Fibroblast of skin of back (primary cell): ENCODE data around the gene LTBP2.
A peak's percentile ranks its signal among the peaks of the same experiment; 100 is the strongest.
"Not testable (repeated sequence)": the region's sequence is repeated elsewhere in the genome, so short reads cannot be mapped to it uniquely, and the experiment has no call there.

Source experiments
- DNase-seq: peaks from one replicate; pipeline ENCODE4 v3.0.0-alpha.2; 2013

LTBP2 gene

GRCh38 chr14:74476607-74477006, 135.4 kb downstream of the LTBP2 start:
- DNase-seq = no peak

- no peak for DNase-seq
These were observed 135.9 kb downstream of the LTBP2 start for GRCh38 chr14:74476107-74476506.

- peak; percentile 62 for DNase-seq
These were observed 136.4 kb downstream of the LTBP2 start for GRCh38 chr14:74475678-74476077.

- no peak for DNase-seq
These were observed 137.7 kb downstream of the LTBP2 start for GRCh38 chr14:74474376-74474775.

- DNase-seq = no peak
These were observed 139.4 kb downstream of the LTBP2 start for GRCh38 chr14:74472601-74473000.

- no peak for DNase-seq
These were observed 142.2 kb downstream of the LTBP2 start for GRCh38 chr14:74469548-74470518.

GRCh38 chr14:74468513-74468912, 143.5 kb downstream of the LTBP2 start:
- DNase-seq = no peak

GRCh38 chr14:74465335-74465734, 146.7 kb downstream of the LTBP2 start:
- no peak for DNase-seq

- DNase-seq = no peak
These were observed 147.3 kb downstream of the LTBP2 start for GRCh38 chr14:74464785-74465184.

GRCh38 chr14:74463697-74464096, 148.3 kb downstream of the LTBP2 start:
- no peak for DNase-seq

- no peak for DNase-seq
These were observed 149.0 kb downstream of the LTBP2 start for GRCh38 chr14:74462993-74463392.

- DNase-seq = no peak
These were observed 152.1 kb downstream of the LTBP2 start for GRCh38 chr14:74459976-74460375.

GRCh38 chr14:74459289-74459946, 152.6 kb downstream of the LTBP2 start:
- peak; percentile 62 for DNase-seq

GRCh38 chr14:74457565-74457895, 154.5 kb downstream of the LTBP2 start:
- no peak for DNase-seq

GRCh38 chr14:74456684-74457564, 155.1 kb downstream of the LTBP2 start:
- DNase-seq = no peak

- DNase-seq = not testable (repeated sequence)
These were observed 157.6 kb downstream of the LTBP2 start for GRCh38 chr14:74454397-74454796.
